CD4-positive, alpha-beta T cell (primary cell): Measurements from ENCODE around the gene BACE2. TPM values are rescaled to one million over a fixed set of nuclear protein-coding genes. Genes with fewer than 3 reads are reported as not detected.
"Not testable (repeated sequence)": the region's sequence is repeated elsewhere in the genome, so short reads cannot be mapped to it uniquely, and the experiment has no call there.

ENCODE experiments used
- ATAC-seq: fragments of 200-7000 bp; cut with Tn5 transposase; one replicate; pipeline ENCODE4 v1.10.0; 2022; ENCODE audit warnings: mild to moderate bottlenecking; ENCODE audit not compliant: poor library complexity
- CTCF ChIA-PET: fragments of 350-600 bp; sonication (Branson Sonifier 250); formaldehyde crosslinking; loops from one replicate; lab custom pipeline; 2021; ENCODE audit warnings: antibody characterized with exemption, inconsistent platforms; lab: Charles Lee
- POLR2A ChIA-PET: fragments of 350-600 bp; sonication (Branson Sonifier 250); formaldehyde crosslinking; loops from one replicate; lab custom pipeline; 2021; ENCODE audit warnings: antibody characterized with exemption, inconsistent platforms; lab: Charles Lee
- DNase-seq, 14 experiments: peaks; one replicate each; pipeline ENCODE4 v3.0.0-alpha.2; 2013 to 2020; ENCODE audit warnings: mixed read lengths in 2 of 14
- H3K27ac ChIP-seq, 2 donors: one replicate each; pipeline versions ENCODE4 v1.5.1 to v1.7.0; 2013; ENCODE audit warnings: low read length in 2 of 2, low read depth in 1 of 2, mild to moderate bottlenecking in 1 of 2
- H3K27me3 ChIP-seq, 2 experiments: 1 replicate in 1 of 2; 2 replicates in 1 of 2; pipeline versions ENCODE4 v1.6.1 to v1.7.0; 2013; ENCODE audit warnings: low read length in 2 of 2, control low read depth in 1 of 2, mild to moderate bottlenecking in 1 of 2, moderate library complexity in 1 of 2; ENCODE audit not compliant: insufficient read depth in 2 of 2, control insufficient read depth in 1 of 2
- H3K36me3 ChIP-seq: one replicate; pipeline ENCODE4 v1.6.1; 2013; ENCODE audit warnings: low read length, control low read depth; ENCODE audit not compliant: insufficient read depth
- H3K4me1 ChIP-seq: one replicate; pipeline ENCODE4 v1.6.1; 2013; ENCODE audit warnings: low read length, control low read depth; ENCODE audit not compliant: insufficient read depth
- H3K4me3 ChIP-seq: one replicate; pipeline ENCODE4 v1.5.1; 2013; ENCODE audit warnings: mild to moderate bottlenecking, low read length, moderate library complexity
- H3K9me3 ChIP-seq, 2 experiments: 1 replicate in 1 of 2; 2 replicates in 1 of 2; pipeline versions ENCODE4 v1.6.1 to v1.7.0; 2013; ENCODE audit warnings: low read length in 2 of 2, mild to moderate bottlenecking in 2 of 2, control low read depth in 1 of 2, moderate library complexity in 1 of 2; ENCODE audit not compliant: control insufficient read depth in 1 of 2, insufficient read depth in 1 of 2
- H3K27ac Mint-ChIP-seq: one replicate; pipeline ENCODE4 v1.8.0; 2020; ENCODE audit warnings: mixed read lengths
- H3K27me3 Mint-ChIP-seq: one replicate; pipeline ENCODE4 v1.8.0; 2021; ENCODE audit warnings: mixed read lengths
- H3K36me3 Mint-ChIP-seq: one replicate; pipeline ENCODE4 v1.8.0; 2021; ENCODE audit warnings: low read depth, mixed read lengths
- H3K4me1 Mint-ChIP-seq: one replicate; pipeline ENCODE4 v1.8.0; 2021; ENCODE audit warnings: low read depth, mixed read lengths
- H3K4me3 Mint-ChIP-seq: one replicate; pipeline ENCODE4 v1.8.0; 2020; ENCODE audit warnings: mild to moderate bottlenecking, mixed read lengths
- H3K9me3 Mint-ChIP-seq: one replicate; pipeline ENCODE4 v1.8.0; 2020; ENCODE audit warnings: mixed read lengths
- intact Hi-C, 2 experiments: fragments of 100-400 bp; cut with DNase I in 1 of 2; cut with micrococcal nuclease in 1 of 2; formaldehyde crosslinking; loops; one replicate each; pipeline versions ENCODE4 v1.15.1 to v1.9.0; 2023 to 2025; cut with DNase I, micrococcal nuclease
- total RNA-seq, 174 experiments: library from RNA in 2 of 174; stranded (reverse) in 2 of 174; gene quantifications; one replicate each; pipeline ENCODE4 v1.2.3 and lab custom pipeline; 2021 to 2026
- TF ChIP-seq, protein P1 (sequence below): fragments of 200-600 bp; IDR thresholded peaks from one replicate; pipeline ENCODE4 v1.8.0; 2022; ENCODE audit warnings: antibody characterized with exemption, mild to moderate bottlenecking

The BACE2 gene
- total RNA-seq, 2 experiments from 2014 or later = 0.16 TPM; not detected in 1

DNA sequence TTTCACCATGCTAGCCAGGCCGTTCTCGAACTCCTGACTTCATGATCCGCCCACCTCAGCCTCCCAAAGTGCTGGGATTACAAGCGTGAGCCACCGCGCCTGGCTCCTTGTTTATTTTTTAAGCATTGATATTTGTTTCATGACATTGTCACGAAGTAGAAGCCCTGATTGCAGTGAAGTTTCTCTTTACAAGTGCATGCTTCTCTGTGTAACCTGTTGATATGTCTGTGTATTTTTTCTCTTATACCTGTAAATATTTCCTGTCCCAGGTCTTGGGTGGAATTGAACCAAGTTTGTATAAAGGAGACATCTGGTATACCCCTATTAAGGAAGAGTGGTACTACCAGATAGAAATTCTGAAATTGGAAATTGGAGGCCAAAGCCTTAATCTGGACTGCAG is 75.1 kb downstream of the BACE2 start:
- no peak overlapping the region for H3K4me3 ChIP-seq
- ChIA-PET POLR2A (no interaction called here), CTCF (no interaction called here)
- H3K9me3 Mint-ChIP-seq = no peaks in the 10 kb centered on the region
- no peaks in the 10 kb centered on the region for H3K27me3 Mint-ChIP-seq
- no peak for DNase-seq
- no peak for ATAC-seq
- TF ChIP-seq, protein P1, sequence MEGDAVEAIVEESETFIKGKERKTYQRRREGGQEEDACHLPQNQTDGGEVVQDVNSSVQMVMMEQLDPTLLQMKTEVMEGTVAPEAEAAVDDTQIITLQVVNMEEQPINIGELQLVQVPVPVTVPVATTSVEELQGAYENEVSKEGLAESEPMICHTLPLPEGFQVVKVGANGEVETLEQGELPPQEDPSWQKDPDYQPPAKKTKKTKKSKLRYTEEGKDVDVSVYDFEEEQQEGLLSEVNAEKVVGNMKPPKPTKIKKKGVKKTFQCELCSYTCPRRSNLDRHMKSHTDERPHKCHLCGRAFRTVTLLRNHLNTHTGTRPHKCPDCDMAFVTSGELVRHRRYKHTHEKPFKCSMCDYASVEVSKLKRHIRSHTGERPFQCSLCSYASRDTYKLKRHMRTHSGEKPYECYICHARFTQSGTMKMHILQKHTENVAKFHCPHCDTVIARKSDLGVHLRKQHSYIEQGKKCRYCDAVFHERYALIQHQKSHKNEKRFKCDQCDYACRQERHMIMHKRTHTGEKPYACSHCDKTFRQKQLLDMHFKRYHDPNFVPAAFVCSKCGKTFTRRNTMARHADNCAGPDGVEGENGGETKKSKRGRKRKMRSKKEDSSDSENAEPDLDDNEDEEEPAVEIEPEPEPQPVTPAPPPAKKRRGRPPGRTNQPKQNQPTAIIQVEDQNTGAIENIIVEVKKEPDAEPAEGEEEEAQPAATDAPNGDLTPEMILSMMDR = no peak
- H3K36me3 Mint-ChIP-seq = no peaks in the 10 kb centered on the region
- intact Hi-C loops = no loop called here
- H3K9me3 ChIP-seq = peaks cover 0 to 5% of the 10 kb centered on the region in 2 experiments
- H3K4me1 ChIP-seq = no peaks in the 10 kb centered on the region
- no peak overlapping the region for H3K27ac ChIP-seq
- H3K4me1 Mint-ChIP-seq = no peaks in the 10 kb centered on the region
- H3K27me3 ChIP-seq = no peaks in the 10 kb centered on the region
- no peak overlapping the region for H3K4me3 Mint-ChIP-seq
- no peak overlapping the region for H3K27ac Mint-ChIP-seq
- H3K36me3 ChIP-seq = no peaks in the 10 kb centered on the region

DNA sequence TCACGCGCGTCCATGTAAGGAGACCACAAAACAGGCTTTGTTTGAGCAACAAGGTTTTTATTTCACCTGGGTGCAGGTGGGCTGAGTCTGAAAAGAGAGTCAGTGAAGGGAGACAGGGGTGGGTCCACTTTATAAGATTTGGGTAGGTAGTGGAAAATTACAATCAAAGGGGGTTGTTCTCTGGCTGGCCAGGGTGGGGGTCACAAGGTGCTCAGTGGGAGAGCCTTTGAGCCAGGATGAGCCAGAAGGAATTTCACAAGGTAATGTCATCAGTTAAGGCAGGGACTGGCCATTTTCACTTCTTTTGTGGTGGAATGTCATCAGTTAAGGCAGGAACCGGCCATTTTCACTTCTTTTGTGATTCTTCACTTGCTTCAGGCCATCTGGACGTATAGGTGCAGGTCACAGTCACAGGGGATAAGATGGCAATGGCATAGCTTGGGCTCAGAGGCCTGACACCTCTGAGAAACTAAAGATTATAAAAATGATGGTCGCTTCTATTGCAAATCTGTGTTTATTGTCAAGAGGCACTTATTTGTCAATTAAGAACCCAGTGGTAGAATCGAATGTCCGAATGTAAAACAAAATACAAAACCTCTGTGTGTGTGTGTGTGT is 76.4 kb downstream of the BACE2 start:
- H3K4me1 ChIP-seq, H3K4me1 Mint-ChIP-seq, H3K27me3 Mint-ChIP-seq, intact Hi-C loops, H3K9me3 ChIP-seq, ATAC-seq, H3K36me3 Mint-ChIP-seq, H3K36me3 ChIP-seq, H3K27ac ChIP-seq, DNase-seq, H3K27me3 ChIP-seq, POLR2A ChIA-PET, H3K27ac Mint-ChIP-seq, H3K4me3 Mint-ChIP-seq, H3K4me3 ChIP-seq, CTCF ChIA-PET, H3K9me3 Mint-ChIP-seq: not testable (repeated sequence)

DNA sequence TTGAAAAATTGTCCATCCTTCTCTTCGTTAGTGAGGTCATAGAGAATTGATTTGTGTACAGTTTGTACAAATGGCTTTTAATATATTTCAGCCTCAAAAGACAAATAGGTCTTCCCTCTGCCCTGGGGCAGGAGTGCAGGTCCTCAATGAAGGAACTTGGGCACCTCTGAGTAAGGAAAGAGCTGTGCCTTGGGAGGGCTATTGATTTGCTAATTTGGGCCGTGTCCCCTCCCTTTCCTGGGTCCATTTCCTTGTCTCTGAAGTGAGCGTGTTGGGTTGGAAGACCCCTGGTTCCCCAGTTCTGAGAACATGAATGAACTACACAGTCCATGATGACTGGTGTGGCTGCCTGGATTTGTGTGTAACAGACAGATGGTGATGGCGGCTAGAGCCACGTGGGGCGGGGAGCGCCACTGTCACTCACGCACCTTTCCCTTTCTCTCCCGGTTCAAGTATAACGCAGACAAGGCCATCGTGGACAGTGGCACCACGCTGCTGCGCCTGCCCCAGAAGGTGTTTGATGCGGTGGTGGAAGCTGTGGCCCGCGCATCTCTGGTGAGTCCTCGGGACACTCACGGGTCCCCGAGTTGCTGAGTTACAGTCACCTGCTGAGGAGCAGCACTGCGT is 77.7 kb downstream of the BACE2 start:
- Histone ChIP-seq H3K4me3 (no peak overlapping the region), H3K4me1 (no peaks in the 10 kb centered on the region), H3K27me3 (no peaks in the 10 kb centered on the region), H3K9me3 (peaks cover 0 to 10% of the 10 kb centered on the region in 2 experiments), H3K27ac (no peak overlapping the region), H3K36me3 (no peaks in the 10 kb centered on the region)
- no peaks in the 10 kb centered on the region for H3K9me3 Mint-ChIP-seq
- ATAC-seq (no peak), DNase-seq (no peak)
- H3K4me3 Mint-ChIP-seq = no peak overlapping the region
- ChIA-PET CTCF (no interaction called here), POLR2A (no interaction called here)
- H3K4me1 Mint-ChIP-seq = no peaks in the 10 kb centered on the region
- H3K27ac Mint-ChIP-seq = no peak overlapping the region
- no peaks in the 10 kb centered on the region for H3K36me3 Mint-ChIP-seq
- TF ChIP-seq, protein P1 = no peak
- intact Hi-C loops = no loop called here
- peaks cover 2% of the 10 kb centered on the region for H3K27me3 Mint-ChIP-seq

GRCh38 chr21:41246808-41247207 is 78.8 kb downstream of the BACE2 start:
- no peaks in the 10 kb centered on the region for H3K36me3 ChIP-seq
- intact Hi-C loops = no loop called here
- H3K4me1 ChIP-seq = no peaks in the 10 kb centered on the region
- no peak overlapping the region for H3K27ac ChIP-seq
- ATAC-seq = no peak
- no peak for DNase-seq
- H3K9me3 ChIP-seq = peaks cover 0 to 10% of the 10 kb centered on the region in 2 experiments
- H3K4me3 ChIP-seq = no peak overlapping the region
- TF ChIP-seq, protein P1 = no peak
- Mint-ChIP-seq H3K4me1 (no peaks in the 10 kb centered on the region), H3K27me3 (peaks cover 8% of the 10 kb centered on the region), H3K9me3 (no peaks in the 10 kb centered on the region), H3K27ac (no peak overlapping the region), H3K36me3 (no peaks in the 10 kb centered on the region), H3K4me3 (no peak overlapping the region)
- CTCF ChIA-PET = no interaction called here
- POLR2A ChIA-PET = no interaction called here
- H3K27me3 ChIP-seq = peaks cover 0 to 4% of the 10 kb centered on the region in 2 experiments
